A549 (cell line): ENCODE data around the gene KLKB1. TPM values are rescaled to one million over a fixed set of nuclear protein-coding genes. Genes with fewer than 3 reads are reported as not detected.

Experiments used
- ATAC-seq, 2 experiments: fragments of 200-7000 bp in 1 of 2; fragments of >200 bp in 1 of 2; cut with Nextera tagmentation in 1 of 2; cut with Tn5 transposase in 1 of 2; 3 replicates each; pipeline versions ENCODE4 v1.8.0 to v1.9.1; 2018 to 2020; ENCODE audit warnings: mild to moderate bottlenecking in 1 of 2, moderate library complexity in 1 of 2
- CTCF ChIA-PET: fragments of 300-600 bp; sonication (Branson Sonifier 250); formaldehyde crosslinking; extraction: SDS; loops from one replicate; lab custom pipeline; 2021; ENCODE audit warnings: antibody characterized with exemption, inconsistent platforms; lab: Yijun Ruan, JAX
- POLR2A ChIA-PET: fragments of 350-600 bp; formaldehyde crosslinking; extraction: SDS; loops from one replicate; lab custom pipeline; 2021; ENCODE audit warnings: antibody characterized with exemption, inconsistent platforms; lab: Yijun Ruan, JAX
- DNase-seq, 2 experiments: peaks; one replicate each; pipeline versions ENCODE4 v3.0.0 to v3.0.0-alpha.2; 2011 to 2016; ENCODE audit warnings: low read depth in 1 of 2, low spot score in 1 of 2
- FAIRE-seq: peaks from 2 replicates; lab custom pipeline; 2011; peaks lifted over from hg19 to GRCh38; lab: Jason Lieb, UNC
- H3K27ac ChIP-seq, 2 experiments: fragments of >200 bp; sonication (Bioruptor Twin); formaldehyde crosslinking; 3 replicates each; pipeline ENCODE4 v1.5.1; 2016 to 2017
- H3K4me1 ChIP-seq: fragments of >200 bp; sonication (Bioruptor Twin); formaldehyde crosslinking; 3 replicates; pipeline ENCODE4 v1.6.1; 2016
- H3K4me2 ChIP-seq: fragments of >200 bp; sonication (Bioruptor Twin); formaldehyde crosslinking; 3 replicates; pipeline ENCODE4 v1.6.1; 2016
- H3K4me3 ChIP-seq: fragments of >200 bp; sonication (Bioruptor Twin); formaldehyde crosslinking; 3 replicates; pipeline ENCODE4 v1.5.1; 2016
- H3K9me3 ChIP-seq: fragments of >200 bp; sonication (Bioruptor Twin); formaldehyde crosslinking; 3 replicates; pipeline ENCODE4 v1.6.1; 2016
- BHLHE40 ChIP-seq: IDR thresholded peaks from 2 replicates; pipeline ENCODE4 v1.6.1; 2012; ENCODE audit warnings: low read depth, low read length, inconsistent platforms
- CBX2 ChIP-seq: fragments of 200-600 bp; sonication (generic); IDR thresholded peaks from 2 replicates; pipeline ENCODE4 v1.6.1; 2016; ENCODE audit warnings: low read depth, mild to moderate bottlenecking, borderline replicate concordance
- CBX8 ChIP-seq: fragments of 200-600 bp; sonication (generic); IDR thresholded peaks from 2 replicates; pipeline ENCODE4 v1.6.1; 2016
- CHD2 ChIP-seq: fragments of 150-350 bp; IDR thresholded peaks from 2 replicates; pipeline ENCODE4 v1.6.1; 2014; ENCODE audit warnings: low read length; ENCODE audit not compliant: partially characterized antibody
- CHD4 ChIP-seq: fragments of 200-600 bp; sonication (generic); IDR thresholded peaks from 2 replicates; pipeline ENCODE4 v1.6.1; 2016; ENCODE audit warnings: antibody characterized with exemption, mild to moderate bottlenecking, borderline replicate concordance
- EP300 ChIP-seq, 2 experiments: fragments of >200 bp; sonication (Bioruptor Twin); formaldehyde crosslinking; IDR thresholded peaks; 2 replicates in 1 of 2; 3 replicates in 1 of 2; pipeline ENCODE4 v1.6.1; 2016 to 2017
- ESRRA ChIP-seq: fragments of 150-350 bp; IDR thresholded peaks from 2 replicates; pipeline ENCODE4 v1.6.1; 2014; ENCODE audit warnings: mild to moderate bottlenecking, low read length, borderline replicate concordance
- GATA3 ChIP-seq: IDR thresholded peaks from 2 replicates; pipeline ENCODE4 v1.6.1; 2012; ENCODE audit warnings: borderline replicate concordance
- HDAC2 ChIP-seq: fragments of 200-600 bp; sonication (generic); IDR thresholded peaks from 2 replicates; pipeline ENCODE4 v1.6.1; 2016
- HOXA7 ChIP-seq: fragments of 250-450 bp; sonication (Bioruptor Pico); IDR thresholded peaks from 2 replicates; pipeline ENCODE4 v1.5.0; 2020; ENCODE audit warnings: mild to moderate bottlenecking, moderate library complexity
- HOXB13 ChIP-seq: fragments of 250-450 bp; sonication (Bioruptor Pico); IDR thresholded peaks from 2 replicates; pipeline ENCODE4 v1.5.0; 2020; ENCODE audit warnings: low read depth, mild to moderate bottlenecking, moderate library complexity
- HOXB5 ChIP-seq: fragments of 250-450 bp; sonication (Bioruptor Pico); IDR thresholded peaks from 2 replicates; pipeline ENCODE4 v1.5.0; 2020; ENCODE audit warnings: mild to moderate bottlenecking, moderate library complexity
- JUN ChIP-seq, 2 experiments: fragments of >200 bp; sonication (Bioruptor Twin); formaldehyde crosslinking; IDR thresholded peaks; 2 replicates in 1 of 2; 3 replicates in 1 of 2; pipeline ENCODE4 v1.6.1; 2016 to 2017
- JUNB ChIP-seq: fragments of >200 bp; sonication (Bioruptor Twin); formaldehyde crosslinking; IDR thresholded peaks from 2 replicates; pipeline ENCODE4 v1.6.1; 2016
- KDM5A ChIP-seq: fragments of 200-600 bp; sonication (generic); IDR thresholded peaks from 2 replicates; pipeline ENCODE4 v1.6.1; 2016; ENCODE audit warnings: antibody characterized with exemption, mild to moderate bottlenecking
- MYC ChIP-seq: IDR thresholded peaks from 2 replicates; pipeline ENCODE4 v1.6.1; 2012; ENCODE audit warnings: mild to moderate bottlenecking, inconsistent platforms, low read length, improper control_type of control experiment, borderline replicate concordance
- POLR2A ChIP-seq: IDR thresholded peaks from 2 replicates; pipeline ENCODE4 v1.6.1; 2012; ENCODE audit warnings: mild to moderate bottlenecking, low read length
- RARB ChIP-seq: fragments of 250-450 bp; sonication (Bioruptor Pico); IDR thresholded peaks from 2 replicates; pipeline ENCODE4 v1.8.0; 2021; ENCODE audit warnings: mild to moderate bottlenecking, moderate library complexity
- RCOR1 ChIP-seq: fragments of 150-350 bp; IDR thresholded peaks from 2 replicates; pipeline ENCODE4 v1.6.1; 2014; ENCODE audit warnings: antibody characterized with exemption, low read length, low read depth
- RFX5 ChIP-seq: fragments of 450-650 bp; IDR thresholded peaks from 2 replicates; pipeline ENCODE4 v1.7.1; 2014; ENCODE audit warnings: antibody characterized with exemption, mild to moderate bottlenecking, moderate library complexity
- SREBF2 ChIP-seq: fragments of 450-650 bp; IDR thresholded peaks from 2 replicates; pipeline ENCODE4 v1.6.1; 2014; ENCODE audit warnings: mild to moderate bottlenecking, moderate library complexity
- TP53 ChIP-seq: fragments of 250-450 bp; sonication (Bioruptor Pico); IDR thresholded peaks from 2 replicates; pipeline ENCODE4 v1.5.0; 2021; ENCODE audit warnings: mild to moderate bottlenecking, moderate library complexity
- ZFP36 ChIP-seq: fragments of 450-650 bp; IDR thresholded peaks from 2 replicates; pipeline ENCODE4 v1.6.1; 2014; ENCODE audit warnings: borderline replicate concordance; ENCODE audit not compliant: partially characterized antibody
- ZSCAN20 ChIP-seq: fragments of 250-450 bp; sonication (Bioruptor Pico); IDR thresholded peaks from 2 replicates; pipeline ENCODE4 v1.8.0; 2022; ENCODE audit warnings: mild to moderate bottlenecking, moderate library complexity
- WGBS: methylation state at CpG from one replicate; pipeline ENCODE4 v1.1.6; 2017; ENCODE audit errors: missing lambda C conversion rate; 5-methylcytosine and 5-hydroxymethylcytosine counted together
- polyA plus RNA-seq, 4 experiments: library from polyadenylated mRNA; depleted of rRNA in 3 of 4; stranded (reverse); fragments of >200 nt; fragmentation: RNase III in 1 of 4; extraction: RNeasy Plus Mini Kit Qiagen cat#74134 plus additional on column Dnase treatment in 1 of 4; gene quantifications; 2 replicates in 3 of 4; 3 replicates in 1 of 4; pipeline ENCODE4 v1.2.3, GENCODE V29; 2011 to 2017
- TF ChIP-seq, protein P1 (sequence below): fragments of 450-650 bp; IDR thresholded peaks from 2 replicates; pipeline ENCODE4 v1.6.1; 2014; ENCODE audit warnings: antibody characterized with exemption
- TF ChIP-seq, protein P2 (sequence below): IDR thresholded peaks from 2 replicates; pipeline ENCODE4 v1.6.1; 2012
- TF ChIP-seq, protein P3 (sequence below): fragments of 200-600 bp; sonication (generic); IDR thresholded peaks from 2 replicates; pipeline ENCODE4 v1.6.1; 2016; ENCODE audit warnings: antibody characterized with exemption, mild to moderate bottlenecking, moderate library complexity
- TF ChIP-seq, protein P4 (sequence below): IDR thresholded peaks from 2 replicates; pipeline ENCODE4 v1.6.1; 2012

Gene KLKB1
- polyA plus RNA-seq, 2 of the 4 experiments (the other 2 are of a cell fraction) = 0.08 TPM; not detected in 1

DNA sequence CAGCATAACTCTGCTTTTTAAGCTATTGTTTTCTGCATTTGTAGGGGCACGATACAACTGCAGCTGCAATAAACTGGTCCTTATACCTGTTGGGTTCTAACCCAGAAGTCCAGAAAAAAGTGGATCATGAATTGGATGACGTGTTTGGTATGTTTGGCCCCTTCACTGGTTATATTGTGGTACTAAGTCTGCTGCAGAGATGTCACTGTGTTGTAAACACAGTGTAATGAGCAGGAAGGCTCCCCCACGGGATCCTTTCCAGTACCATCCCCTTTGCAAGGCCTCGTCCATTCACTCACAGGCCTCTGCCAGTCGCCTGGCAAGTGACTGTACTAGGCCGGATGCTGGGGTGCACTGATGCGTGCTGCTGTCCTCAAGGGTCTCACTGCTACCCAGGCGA is 22.2 kb upstream of the KLKB1 start:
- CTCF ChIA-PET = no interaction called here
- no peak for TF ChIP-seq CHD4
- no peak for TF ChIP-seq TP53 (CRISPR knock-in tag)
- TF ChIP-seq GATA3 = no peak
- no peak for TF ChIP-seq HOXA7
- no peak for TF ChIP-seq ZSCAN20
- TF ChIP-seq, protein P1, sequence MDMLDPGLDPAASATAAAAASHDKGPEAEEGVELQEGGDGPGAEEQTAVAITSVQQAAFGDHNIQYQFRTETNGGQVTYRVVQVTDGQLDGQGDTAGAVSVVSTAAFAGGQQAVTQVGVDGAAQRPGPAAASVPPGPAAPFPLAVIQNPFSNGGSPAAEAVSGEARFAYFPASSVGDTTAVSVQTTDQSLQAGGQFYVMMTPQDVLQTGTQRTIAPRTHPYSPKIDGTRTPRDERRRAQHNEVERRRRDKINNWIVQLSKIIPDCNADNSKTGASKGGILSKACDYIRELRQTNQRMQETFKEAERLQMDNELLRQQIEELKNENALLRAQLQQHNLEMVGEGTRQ = no peak
- TF ChIP-seq POLR2A = no peak
- no peak for TF ChIP-seq MYC
- no peak for TF ChIP-seq BHLHE40
- TF ChIP-seq, protein P2, sequence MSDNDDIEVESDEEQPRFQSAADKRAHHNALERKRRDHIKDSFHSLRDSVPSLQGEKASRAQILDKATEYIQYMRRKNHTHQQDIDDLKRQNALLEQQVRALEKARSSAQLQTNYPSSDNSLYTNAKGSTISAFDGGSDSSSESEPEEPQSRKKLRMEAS = no peak
- no peak for TF ChIP-seq RFX5
- no peak for TF ChIP-seq KDM5A
- no peak for TF ChIP-seq ESRRA
- no peak for TF ChIP-seq EP300 (IDR thresholded peaks at IDR 0.05)
- TF ChIP-seq JUNB = no peak
- TF ChIP-seq CHD2 = no peak
- TF ChIP-seq HOXB5 (CRISPR knock-in tag) = no peak
- TF ChIP-seq, all 56 proteins: peak for 0
- no peak for FAIRE-seq
- no peak for DNase-seq
- ATAC-seq = no peak
- POLR2A ChIA-PET = no interaction called here
- H3K9me3 ChIP-seq = no peaks in the 10 kb centered on the region
- H3K4me3 ChIP-seq = no peak overlapping the region
- H3K4me2 ChIP-seq = no peak overlapping the region
- no peaks in the 10 kb centered on the region for H3K4me1 ChIP-seq
- H3K27ac ChIP-seq = no peak overlapping the region
- WGBS = 74% methylated on average over 4 of the region's 8 CpGs

DNA sequence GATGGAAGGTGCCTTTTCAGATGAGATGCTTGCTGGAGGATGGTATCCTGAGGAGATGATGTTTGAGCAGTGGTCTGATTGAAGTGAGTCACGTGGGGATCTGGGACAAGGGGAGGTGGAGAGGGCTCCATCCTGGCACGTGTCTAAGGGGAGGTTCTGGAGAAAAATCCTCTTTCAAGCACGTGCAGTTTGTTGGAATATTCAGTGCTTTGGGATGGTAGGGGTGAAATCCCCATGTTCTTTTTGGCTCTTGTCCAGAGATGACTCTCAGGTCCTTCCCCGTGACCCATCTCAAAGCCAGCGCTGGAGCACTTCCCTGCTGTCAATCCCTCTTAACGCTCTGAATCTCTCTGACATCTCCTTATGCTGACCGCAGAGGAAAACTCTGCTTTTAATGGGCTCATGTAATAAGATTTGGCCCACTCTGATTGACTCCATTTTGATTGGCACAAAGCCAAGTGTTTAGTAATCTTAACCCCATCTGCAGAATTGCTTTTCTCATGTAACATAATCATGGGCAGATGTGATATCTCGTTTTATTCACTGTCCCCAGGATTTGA is 10.8 kb upstream of the KLKB1 start:
- FAIRE-seq = no peak
- ATAC-seq = no peak
- Histone ChIP-seq H3K4me3 (no peak overlapping the region), H3K27ac (no peak overlapping the region), H3K9me3 (no peaks in the 10 kb centered on the region), H3K4me1 (no peaks in the 10 kb centered on the region), H3K4me2 (no peak overlapping the region)
- DNase-seq = no peak
- TF ChIP-seq CHD4 (no peak), CBX2 (no peak), ESRRA (no peak), SREBF2 (no peak), RCOR1 (no peak), EP300 (IDR thresholded peaks at IDR 0.05) (no peak), HDAC2 (no peak), CBX8 (no peak), JUN (IDR thresholded peaks at IDR 0.05) (no peak), RARB (no peak), HOXB13 (no peak), ZFP36 (no peak)
- TF ChIP-seq, protein P3, sequence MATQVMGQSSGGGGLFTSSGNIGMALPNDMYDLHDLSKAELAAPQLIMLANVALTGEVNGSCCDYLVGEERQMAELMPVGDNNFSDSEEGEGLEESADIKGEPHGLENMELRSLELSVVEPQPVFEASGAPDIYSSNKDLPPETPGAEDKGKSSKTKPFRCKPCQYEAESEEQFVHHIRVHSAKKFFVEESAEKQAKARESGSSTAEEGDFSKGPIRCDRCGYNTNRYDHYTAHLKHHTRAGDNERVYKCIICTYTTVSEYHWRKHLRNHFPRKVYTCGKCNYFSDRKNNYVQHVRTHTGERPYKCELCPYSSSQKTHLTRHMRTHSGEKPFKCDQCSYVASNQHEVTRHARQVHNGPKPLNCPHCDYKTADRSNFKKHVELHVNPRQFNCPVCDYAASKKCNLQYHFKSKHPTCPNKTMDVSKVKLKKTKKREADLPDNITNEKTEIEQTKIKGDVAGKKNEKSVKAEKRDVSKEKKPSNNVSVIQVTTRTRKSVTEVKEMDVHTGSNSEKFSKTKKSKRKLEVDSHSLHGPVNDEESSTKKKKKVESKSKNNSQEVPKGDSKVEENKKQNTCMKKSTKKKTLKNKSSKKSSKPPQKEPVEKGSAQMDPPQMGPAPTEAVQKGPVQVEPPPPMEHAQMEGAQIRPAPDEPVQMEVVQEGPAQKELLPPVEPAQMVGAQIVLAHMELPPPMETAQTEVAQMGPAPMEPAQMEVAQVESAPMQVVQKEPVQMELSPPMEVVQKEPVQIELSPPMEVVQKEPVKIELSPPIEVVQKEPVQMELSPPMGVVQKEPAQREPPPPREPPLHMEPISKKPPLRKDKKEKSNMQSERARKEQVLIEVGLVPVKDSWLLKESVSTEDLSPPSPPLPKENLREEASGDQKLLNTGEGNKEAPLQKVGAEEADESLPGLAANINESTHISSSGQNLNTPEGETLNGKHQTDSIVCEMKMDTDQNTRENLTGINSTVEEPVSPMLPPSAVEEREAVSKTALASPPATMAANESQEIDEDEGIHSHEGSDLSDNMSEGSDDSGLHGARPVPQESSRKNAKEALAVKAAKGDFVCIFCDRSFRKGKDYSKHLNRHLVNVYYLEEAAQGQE = no peak
- TF ChIP-seq, protein P4, sequence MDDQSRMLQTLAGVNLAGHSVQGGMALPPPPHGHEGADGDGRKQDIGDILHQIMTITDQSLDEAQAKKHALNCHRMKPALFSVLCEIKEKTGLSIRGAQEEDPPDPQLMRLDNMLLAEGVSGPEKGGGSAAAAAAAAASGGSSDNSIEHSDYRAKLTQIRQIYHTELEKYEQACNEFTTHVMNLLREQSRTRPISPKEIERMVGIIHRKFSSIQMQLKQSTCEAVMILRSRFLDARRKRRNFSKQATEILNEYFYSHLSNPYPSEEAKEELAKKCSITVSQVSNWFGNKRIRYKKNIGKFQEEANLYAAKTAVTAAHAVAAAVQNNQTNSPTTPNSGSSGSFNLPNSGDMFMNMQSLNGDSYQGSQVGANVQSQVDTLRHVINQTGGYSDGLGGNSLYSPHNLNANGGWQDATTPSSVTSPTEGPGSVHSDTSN = no peak
- TF ChIP-seq, all 56 proteins: peak for 0
- WGBS = 39% methylated on average over 8 of the region's 8 CpGs
- ChIA-PET CTCF (no interaction called here), POLR2A (no interaction called here)
